Suppressor macrophage (primary cell): Measurements from ENCODE around the gene KLK14.

ENCODE experiments used
- DNase-seq, 4 experiments: peaks; one replicate each; pipeline ENCODE4 v3.0.0-alpha.2; 2020 to 2022

Gene KLK14

DNA sequence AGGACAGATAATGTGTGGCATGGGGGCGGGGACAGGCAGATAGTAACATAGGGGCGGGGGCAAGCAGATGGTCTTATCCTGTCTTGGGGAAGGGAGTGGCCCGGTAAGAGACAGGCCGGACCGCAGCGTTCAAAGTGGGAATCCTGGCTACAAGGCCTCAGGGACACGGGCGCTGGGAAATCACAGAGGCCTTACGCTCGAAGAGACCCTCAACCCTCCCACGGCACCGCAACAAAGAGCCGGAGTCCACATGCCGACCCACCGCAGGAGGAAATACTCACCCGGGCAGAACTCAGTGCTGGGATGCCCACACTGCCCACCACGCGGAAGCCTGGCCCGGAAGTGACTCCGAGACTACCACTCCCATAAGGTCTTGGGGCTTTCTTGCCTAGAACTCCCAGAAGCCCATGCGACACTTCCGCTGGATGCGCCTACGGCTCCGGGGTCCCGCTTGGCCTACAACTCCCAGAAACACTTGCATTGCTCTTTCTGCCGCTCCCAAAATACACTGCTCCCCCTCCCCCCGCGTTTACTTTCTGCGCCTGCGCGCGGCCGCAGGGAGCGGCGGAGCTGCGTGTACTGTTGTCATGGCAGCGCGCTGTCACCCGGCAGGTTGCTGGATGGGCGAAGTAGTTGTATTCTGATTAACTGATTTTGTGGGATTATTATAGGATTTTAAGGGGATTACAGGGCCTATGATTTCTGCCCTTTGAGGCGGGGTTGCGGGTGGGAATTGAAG lies 25.5 kb upstream of the KLK14 start, which contains the start of gene CTU1:
Gene CTU1 (minus strand): TSS at position 344 of the 739 bp plus-strand sequence. CDS start 3,840 bp downstream, outside the sequence.
- peak; percentile 99 to 100 (median 99) for DNase-seq

GRCh38 chr19:51107406-51108065 lies 24.8 kb upstream of the KLK14 start:
- peak in 1 of 4 experiments; percentile 22 for DNase-seq

DNA sequence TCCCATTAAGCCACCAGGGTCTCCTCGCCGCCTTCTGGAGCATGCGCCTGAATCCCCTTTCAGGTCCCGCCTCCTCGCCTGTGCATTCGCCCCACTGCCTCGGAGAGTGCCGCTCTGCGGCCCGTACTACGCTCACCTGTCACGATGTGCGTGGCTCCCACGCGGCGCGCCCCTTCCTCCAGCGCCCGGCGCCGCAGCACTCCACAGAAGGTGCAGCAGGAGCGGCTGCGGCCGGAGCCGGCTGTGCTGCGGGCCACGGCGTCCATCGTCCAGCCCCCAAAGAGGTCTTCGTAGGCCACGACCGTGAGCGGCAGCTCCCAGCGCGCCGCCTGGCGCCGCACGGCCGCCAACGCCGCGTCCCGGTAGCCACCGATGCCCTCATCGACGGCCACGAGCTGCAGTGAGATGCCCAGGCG lies 21.2 kb upstream of the KLK14 start:
- no peak for DNase-seq

DNA sequence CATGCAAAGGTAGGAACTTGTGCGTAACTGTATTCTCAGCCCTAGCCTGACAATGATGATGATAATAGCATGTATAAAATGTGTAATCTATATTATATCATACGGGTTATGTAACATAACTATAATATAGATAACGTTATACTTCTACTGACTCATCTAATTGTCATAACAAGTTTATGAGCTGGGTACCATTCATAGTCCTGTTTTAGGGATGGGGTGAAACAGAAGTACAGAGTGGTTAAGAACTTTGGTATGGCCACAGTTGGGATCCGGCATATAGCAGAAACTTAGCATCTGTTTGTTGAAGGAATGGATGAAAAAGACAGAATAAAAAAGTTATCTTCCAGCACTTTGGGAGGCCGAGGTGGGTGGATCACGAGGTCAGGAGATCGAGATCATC lies 20.3 kb upstream of the KLK14 start:
- no peak for DNase-seq

DNA sequence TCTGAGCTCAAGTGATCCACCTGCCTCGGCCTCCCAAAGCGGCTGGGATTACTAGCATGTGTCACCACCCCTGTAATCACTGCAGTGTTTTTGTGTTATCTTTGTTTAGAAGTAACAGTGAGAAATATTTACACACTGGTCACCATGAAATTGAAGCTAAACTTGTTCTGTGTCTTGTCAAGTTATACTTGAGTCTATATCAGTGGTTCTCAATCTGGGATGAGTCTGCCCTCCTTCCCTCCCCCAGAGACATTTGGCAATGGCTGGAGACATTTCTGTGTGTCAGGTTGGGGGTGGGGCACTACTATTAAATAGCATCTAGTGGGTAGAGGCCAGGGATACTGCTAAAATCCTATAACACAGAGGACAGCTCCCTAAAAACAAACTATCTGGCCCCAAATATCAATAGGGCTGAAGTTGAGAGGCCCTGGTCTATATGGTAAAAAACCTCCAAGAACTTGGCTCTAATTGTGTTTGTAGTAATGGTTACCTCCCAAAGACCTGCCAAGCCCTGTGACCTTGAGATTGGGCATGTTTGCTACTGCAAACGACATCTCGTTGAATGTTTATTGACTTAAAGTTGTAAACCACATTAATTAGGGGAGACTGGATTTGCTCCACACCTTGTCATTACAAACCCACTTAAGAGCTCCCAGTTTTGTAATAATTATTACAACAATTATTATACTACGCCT lies 18.6 kb upstream of the KLK14 start:
- peak in 3 of 4 experiments; percentile 24 to 33 (median 25) for DNase-seq

GRCh38 chr19:51100601-51101000 lies 17.9 kb upstream of the KLK14 start:
- DNase-seq: no peak

DNA sequence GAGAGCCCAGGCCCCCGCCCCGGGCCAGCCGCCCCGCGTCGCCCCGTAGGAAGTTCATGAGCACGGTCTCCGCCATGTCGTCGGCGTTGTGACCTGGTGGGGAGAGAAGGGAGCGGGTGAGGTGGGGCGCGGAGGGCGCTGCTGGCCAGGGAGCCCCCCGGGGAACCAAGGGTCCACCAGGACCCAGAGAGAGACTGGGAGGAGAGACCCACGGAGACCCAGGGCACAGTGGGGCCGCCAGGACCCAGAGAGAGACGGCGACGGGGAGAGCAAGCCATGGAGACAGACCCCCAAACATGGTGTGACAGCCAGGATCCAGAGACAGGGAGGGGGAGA lies 16.3 kb upstream of the KLK14 start:
- DNase-seq: no peak

DNA sequence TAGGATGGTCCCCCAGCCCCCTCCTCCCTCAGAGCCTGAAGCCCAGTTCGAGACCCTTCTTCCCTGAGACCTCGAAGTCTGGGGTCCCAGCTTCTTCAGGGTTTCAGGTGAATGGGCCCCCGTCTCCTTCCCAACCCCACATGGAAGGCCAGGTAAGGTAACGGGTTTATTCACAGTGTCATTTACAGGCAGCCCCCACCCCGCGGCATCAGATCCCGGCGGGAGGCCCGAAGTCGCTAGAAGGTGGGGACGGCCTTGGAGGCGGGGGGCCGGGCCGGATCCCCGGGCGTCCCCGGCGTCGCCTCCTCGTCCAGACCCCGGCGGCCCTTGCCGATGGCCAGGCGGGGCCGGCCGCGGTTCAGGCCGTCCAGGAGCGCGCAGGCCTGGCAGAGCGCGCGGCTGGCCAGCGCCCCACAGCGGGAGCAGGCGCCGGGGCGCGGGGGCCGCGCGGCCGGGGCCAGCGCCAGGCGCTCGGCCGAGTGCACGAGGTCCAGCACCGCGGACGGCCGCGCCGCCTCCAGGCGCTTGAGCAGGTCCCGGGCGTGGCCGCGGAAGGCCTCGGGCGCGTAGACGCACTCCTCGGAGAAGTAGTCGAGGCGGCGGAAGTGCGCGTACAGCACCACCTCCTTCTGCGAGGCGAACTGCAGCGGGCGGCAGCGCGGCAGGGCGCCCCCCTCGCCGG lies 15.8 kb upstream of the KLK14 start:
- peak; percentile 34 to 73 (median 65) for DNase-seq

- no peak for DNase-seq
Observed at GRCh38 chr19:51097796-51098195, 15.1 kb upstream of the KLK14 start.

- DNase-seq: peak; percentile 46 to 77 (median 59)
Observed at GRCh38 chr19:51097166-51097738, 14.6 kb upstream of the KLK14 start.

DNA sequence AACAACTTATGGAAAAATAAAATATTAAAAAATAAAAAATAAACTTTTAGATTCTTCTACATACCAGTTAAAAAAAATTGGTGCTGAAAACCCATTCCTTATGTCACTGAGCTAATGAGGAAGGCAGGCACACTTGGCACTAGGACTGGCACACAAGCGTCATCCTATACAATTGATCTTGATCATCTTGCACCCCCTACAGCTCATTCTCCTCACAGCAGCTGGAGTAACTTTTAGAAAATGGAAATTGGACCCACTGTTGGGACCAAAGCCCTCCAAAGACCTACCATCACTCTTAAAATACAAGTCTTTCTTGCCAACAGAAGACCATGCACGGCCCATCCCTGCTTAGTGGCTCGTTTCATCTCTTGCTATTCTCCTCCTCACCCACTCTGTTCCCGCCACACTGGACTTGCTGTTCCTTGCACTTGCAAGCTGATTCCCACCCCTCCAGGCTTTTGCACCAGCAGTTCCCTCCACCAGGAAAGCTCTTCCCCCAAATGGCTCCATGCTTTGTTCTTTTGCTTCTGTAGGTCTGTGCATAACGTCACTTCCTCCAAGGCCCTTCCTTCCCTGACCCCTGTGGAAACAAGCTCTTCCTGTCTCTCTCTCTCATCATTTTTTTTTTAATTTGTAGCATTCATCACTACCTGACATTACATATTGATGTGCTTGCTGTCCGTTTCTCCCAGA lies 13.9 kb upstream of the KLK14 start:
- DNase-seq: peak in 3 of 4 experiments; percentile 24 to 38 (median 29)

GRCh38 chr19:51094696-51095279 lies 12.1 kb upstream of the KLK14 start:
- peak; percentile 36 to 69 (median 60) for DNase-seq

GRCh38 chr19:51093510-51094345 lies 11.0 kb upstream of the KLK14 start:
- no peak for DNase-seq

GRCh38 chr19:51093101-51093500 lies 10.4 kb upstream of the KLK14 start:
- no peak for DNase-seq

GRCh38 chr19:51091895-51092873 lies 9.5 kb upstream of the KLK14 start:
- DNase-seq: no peak

DNA sequence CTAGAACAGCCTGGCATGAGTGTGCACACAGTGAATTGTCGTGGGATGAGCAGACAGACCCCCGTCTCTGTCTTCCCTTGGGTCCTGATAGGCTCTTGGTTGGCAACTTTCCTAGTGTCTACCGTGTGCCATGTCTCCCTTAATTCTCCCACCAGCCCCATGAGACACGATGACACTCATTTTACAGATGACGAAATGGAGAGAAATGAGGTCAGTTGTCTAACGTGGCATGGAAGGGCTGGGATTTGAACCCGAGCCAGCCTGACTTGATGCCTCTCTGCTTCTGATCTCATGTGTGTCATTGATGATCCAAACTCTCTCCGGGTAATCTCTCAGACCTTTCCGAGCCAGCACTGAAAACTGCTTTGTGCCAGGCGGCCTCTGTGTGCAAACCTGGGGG lies 8.4 kb upstream of the KLK14 start:
- no peak for DNase-seq

DNA sequence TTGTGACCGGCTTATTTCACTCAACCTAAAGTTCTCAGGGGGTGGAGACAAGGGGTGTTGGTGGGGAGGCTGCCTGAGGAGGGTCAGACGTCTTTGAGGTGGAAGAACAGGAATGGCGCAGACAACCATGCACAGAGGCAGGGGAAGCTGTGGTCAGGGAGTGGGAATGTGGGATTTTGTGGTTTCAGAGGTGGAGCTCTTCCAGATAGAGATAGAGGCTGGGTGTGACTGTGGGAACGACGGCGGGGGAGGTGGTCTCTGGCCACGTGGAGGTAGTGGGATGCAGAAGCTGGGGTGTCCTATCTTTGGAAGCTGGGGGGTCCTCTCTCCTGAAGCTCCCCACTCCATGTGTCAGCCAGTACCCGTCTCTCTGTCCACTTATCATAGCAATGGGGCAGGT lies 7.8 kb upstream of the KLK14 start:
- DNase-seq: no peak

- DNase-seq: no peak
Observed at GRCh38 chr19:51089786-51090185, 7.1 kb upstream of the KLK14 start.

DNA sequence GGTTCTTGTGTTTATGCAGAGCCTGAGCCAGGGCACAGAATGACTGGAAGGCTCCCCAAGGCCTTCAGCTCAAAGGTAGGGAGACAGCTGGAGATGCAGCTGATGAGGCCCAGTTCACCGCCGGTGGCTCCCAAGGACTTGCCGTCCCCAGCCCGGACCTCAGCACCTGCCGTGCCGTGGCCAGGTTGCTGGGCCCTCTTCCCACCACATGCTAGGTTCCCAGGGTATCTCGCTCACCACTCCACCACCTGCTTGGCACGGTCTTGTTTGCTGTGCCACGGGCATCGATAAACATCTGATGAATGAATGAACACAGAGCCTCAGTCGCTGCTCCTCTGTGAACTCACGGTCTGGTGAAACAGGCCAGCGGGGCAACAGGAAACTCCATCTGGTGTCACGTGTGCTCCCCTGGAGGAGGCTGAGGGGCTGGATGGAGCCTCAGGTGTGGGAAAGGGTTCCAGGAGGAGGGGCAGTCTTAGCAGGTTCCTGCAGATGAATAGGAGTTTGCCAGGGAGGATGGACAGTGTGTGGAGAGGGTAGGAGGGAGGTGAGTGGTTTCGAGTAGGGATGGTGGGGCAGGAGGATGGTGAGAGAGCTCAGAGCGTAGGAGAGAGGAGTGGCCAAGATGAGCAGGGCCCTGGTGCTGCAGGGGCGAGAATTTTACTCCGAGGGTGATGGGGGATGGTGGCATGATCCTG lies 3.6 kb upstream of the KLK14 start:
- no peak for DNase-seq
